ENCODE data around the gene REV1.

DNA sequence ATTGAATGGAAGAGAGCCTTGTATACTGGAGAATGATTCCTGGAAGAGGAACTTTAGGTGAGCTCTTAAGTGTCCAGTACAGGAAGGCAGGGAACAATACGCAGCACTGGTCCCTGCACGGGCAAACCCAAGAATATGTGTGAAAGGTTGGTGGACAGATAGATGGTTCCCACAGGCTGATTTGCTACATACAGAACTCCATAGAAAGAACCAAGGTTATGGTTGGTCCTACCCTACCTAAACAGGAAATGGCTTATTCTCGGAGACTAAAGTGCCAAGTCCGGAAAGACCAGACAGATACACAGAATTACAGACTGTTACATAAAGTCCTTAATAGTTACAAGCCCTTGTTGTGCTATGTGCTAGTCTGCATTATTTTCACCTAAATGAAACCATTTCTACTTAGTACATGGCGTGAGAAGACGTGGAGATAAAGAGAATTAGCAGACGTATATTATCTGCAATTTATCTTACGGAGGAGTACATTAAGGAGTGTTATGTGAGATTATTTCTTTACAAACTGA lies 1.2 kb downstream of the REV1 start:
- TF ChIP-seq, protein P1, sequence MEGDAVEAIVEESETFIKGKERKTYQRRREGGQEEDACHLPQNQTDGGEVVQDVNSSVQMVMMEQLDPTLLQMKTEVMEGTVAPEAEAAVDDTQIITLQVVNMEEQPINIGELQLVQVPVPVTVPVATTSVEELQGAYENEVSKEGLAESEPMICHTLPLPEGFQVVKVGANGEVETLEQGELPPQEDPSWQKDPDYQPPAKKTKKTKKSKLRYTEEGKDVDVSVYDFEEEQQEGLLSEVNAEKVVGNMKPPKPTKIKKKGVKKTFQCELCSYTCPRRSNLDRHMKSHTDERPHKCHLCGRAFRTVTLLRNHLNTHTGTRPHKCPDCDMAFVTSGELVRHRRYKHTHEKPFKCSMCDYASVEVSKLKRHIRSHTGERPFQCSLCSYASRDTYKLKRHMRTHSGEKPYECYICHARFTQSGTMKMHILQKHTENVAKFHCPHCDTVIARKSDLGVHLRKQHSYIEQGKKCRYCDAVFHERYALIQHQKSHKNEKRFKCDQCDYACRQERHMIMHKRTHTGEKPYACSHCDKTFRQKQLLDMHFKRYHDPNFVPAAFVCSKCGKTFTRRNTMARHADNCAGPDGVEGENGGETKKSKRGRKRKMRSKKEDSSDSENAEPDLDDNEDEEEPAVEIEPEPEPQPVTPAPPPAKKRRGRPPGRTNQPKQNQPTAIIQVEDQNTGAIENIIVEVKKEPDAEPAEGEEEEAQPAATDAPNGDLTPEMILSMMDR (IDR thresholded peaks at IDR 0.05 in 4 of 5, conservative IDR thresholded peaks at IDR 0.05 in 1 of 5): no peak
- TF ChIP-seq POLR2A (IDR thresholded peaks at IDR 0.05): no peak
